ENCODE results near the gene TANGO2. TPM values are rescaled to one million over a fixed set of nuclear protein-coding genes. Genes with fewer than 3 reads are reported as not detected.

TANGO2 gene
- total RNA-seq, 1 experiment from 2014 or later = 17.0 TPM

- ChIA-PET RAD21 (ENCODE audit: low non-redundant PET in 1 of 2, low total read pairs in 2 of 2, uncharacterized antibody in 2 of 2, unreplicated experiment in 2 of 2) (no interaction called here), CTCF (no interaction called here), POLR2A (no interaction called here)
- H3K4me3 ChIP-seq (replicated peaks in 1 of 2; ENCODE audit: low read depth in 1 of 2, low read length in 2 of 2) = no peak overlapping the region
- BruUV-seq (replicated peaks) = no TSS peak
- peaks cover 27 to 39% of the 10 kb centered on the region in 2 experiments for H3K36me3 ChIP-seq (ENCODE audit: control insufficient read depth in 1 of 2, insufficient read depth in 2 of 2, low read length in 2 of 2)
- no peaks in the 10 kb centered on the region for H3K27me3 ChIP-seq (ENCODE audit: insufficient read depth, low read length)
- peaks cover 13 to 38% of the 10 kb centered on the region in 2 experiments for H3K4me1 ChIP-seq (ENCODE audit: control insufficient read depth in 1 of 2, insufficient read depth in 2 of 2, low read length in 2 of 2)
- H4K20me1 ChIP-seq (ENCODE audit: insufficient read depth) = peaks cover 11% of the 10 kb centered on the region; the same call in 1 of the 2 replicates
- TF ChIP-seq TCF7L2 (IDR thresholded peaks at IDR 0.05; ENCODE audit: borderline replicate concordance, extremely low read depth, insufficient read depth, insufficient read length) (no peak), ZNF274 (IDR thresholded peaks at IDR 0.05; ENCODE audit: low read depth, low read length) (no peak), ZFX (IDR thresholded peaks at IDR 0.05) (no peak), FOSL1 (IDR thresholded peaks at IDR 0.05; ENCODE audit: low read depth) (no peak), CBX3 (IDR thresholded peaks at IDR 0.05; ENCODE audit: low read depth) (no peak), SRF (IDR thresholded peaks at IDR 0.05; ENCODE audit: low read depth) (no peak), EZH2phosphoT487 (IDR thresholded peaks at IDR 0.05; ENCODE audit: borderline replicate concordance) (no peak), JUND (IDR thresholded peaks at IDR 0.05) (no peak), ATF3 (IDR thresholded peaks at IDR 0.05) (no peak), MAX (IDR thresholded peaks at IDR 0.05) (no peak), CEBPB (IDR thresholded peaks at IDR 0.05; ENCODE audit: low read depth) (no peak), RAD21 (IDR thresholded peaks at IDR 0.05; ENCODE audit: low read depth) (no peak), POLR2A (IDR thresholded peaks at IDR 0.05; ENCODE audit: borderline replicate concordance, extremely low read depth, insufficient read depth, insufficient read length) (no peak), EGR1 (IDR thresholded peaks at IDR 0.05; ENCODE audit: low read depth) (no peak), CTCF (IDR thresholded peaks at IDR 0.05 in 2 of 3, conservative IDR thresholded peaks at IDR 0.05 in 1 of 3; ENCODE audit: borderline replicate concordance in 1 of 3, insufficient read depth in 1 of 3, low read depth in 2 of 3, low read length in 2 of 3) (no peak), POLR2AphosphoS5 (IDR thresholded peaks at IDR 0.05; ENCODE audit: low read depth, low read length) (no peak), YY1 (IDR thresholded peaks at IDR 0.05; ENCODE audit: extremely low read depth, insufficient replicate concordance, low read depth, low read length) (no peak), EZH2 (IDR thresholded peaks at IDR 0.05) (no peak), SIN3A (IDR thresholded peaks at IDR 0.05; ENCODE audit: low read depth) (no peak), ZBTB33 (IDR thresholded peaks at IDR 0.05; ENCODE audit: extremely low read depth, insufficient replicate concordance, low read length) (no peak)
- no peak overlapping the region for H3K27ac ChIP-seq (ENCODE audit: low read depth, low read length)
- H3K79me2 ChIP-seq (ENCODE audit: insufficient read depth, low read length) = peaks cover 80% of the 10 kb centered on the region
- no peak overlapping the region for H3K4me2 ChIP-seq (ENCODE audit: low read length)
- intact Hi-C loops (cut with micrococcal nuclease) = loop anchor here (10.0 kb wide), 1 partner anchor 99 kb away; no protein-coding TSS in a partner anchor
- no peaks in the 10 kb centered on the region for H3K9me2 ChIP-seq (ENCODE audit: insufficient read depth)
- H3K9me3 ChIP-seq (ENCODE audit: control insufficient read depth in 1 of 2, insufficient read depth in 1 of 2, low read depth in 1 of 2, low read length in 2 of 2) = no peaks in the 10 kb centered on the region
- no peak overlapping the region for H2AFZ ChIP-seq (ENCODE audit: low read depth, low read length, poor library complexity, severe bottlenecking)
- H3K9ac ChIP-seq (ENCODE audit: low read length) = peak overlapping the region; percentile 32
- ATAC-seq (no peak), DNase-seq (ENCODE audit: low read depth, low spot score) (no peak)
Observed at GRCh38 chr22:20083157-20083890, 62.4 kb downstream of the TANGO2 start.

Measured in HCT116 (cell line).